Measurements from ENCODE around the gene CD3E.
A peak's percentile ranks its signal among the peaks of the same experiment; 100 is the strongest.

CD3E gene

GRCh38 chr11:118328745-118329144 is 24.2 kb downstream of the CD3E start:
- no peak for DNase-seq

DNA sequence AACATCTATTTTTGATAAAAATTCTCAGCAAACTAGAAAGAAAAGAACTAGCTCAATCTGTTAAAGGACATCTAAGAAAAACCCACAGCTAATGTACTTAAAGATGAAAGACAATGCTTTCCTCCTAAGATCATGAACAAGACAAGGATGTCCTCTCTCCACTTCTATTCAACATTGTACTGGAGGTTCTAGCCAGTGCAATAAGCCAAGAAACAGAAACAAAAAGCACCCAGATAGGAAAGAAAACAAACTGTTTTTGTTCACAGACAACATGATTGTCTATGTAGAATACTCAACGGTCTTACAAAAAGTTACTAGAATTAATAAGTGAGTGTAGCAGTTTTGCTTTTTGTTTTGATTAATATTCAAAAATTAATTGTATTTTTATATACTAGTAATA is 30.2 kb downstream of the CD3E start:
- DNase-seq = no peak

- DNase-seq = no peak
These were observed 34.1 kb downstream of the CD3E start for GRCh38 chr11:118338637-118339061.

DNA sequence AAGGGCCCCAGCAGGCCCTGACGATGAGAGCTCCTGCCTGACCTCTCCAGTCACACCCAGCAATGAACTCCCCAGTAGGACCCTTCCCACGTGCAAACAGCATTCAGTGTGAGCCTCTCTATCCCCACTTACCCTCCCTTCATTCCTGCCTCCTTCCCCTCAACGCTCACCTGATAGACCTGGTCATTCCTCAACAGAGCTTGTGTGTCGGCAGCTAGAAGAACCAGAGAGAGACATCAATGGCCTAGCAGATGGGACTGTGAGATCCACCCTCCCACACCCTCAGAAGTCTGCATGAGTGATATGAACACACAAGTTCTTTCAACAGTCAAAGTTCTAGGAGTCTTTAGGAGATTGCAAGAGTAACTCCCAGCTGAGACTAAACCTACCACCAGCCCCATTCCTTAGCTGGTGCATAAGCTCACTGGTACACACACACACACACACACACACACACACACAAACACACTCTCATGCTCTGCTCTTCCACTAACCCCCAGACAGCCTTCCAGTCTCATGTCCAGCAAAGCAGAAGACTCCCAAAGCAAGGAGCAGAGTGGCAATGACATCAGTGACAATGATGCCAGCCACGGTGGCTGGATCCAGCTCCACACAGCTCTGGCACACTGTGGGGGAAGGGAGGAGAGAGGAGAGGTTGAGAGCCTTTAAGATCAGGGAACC is 34.9 kb downstream of the CD3E start:
- no peak for DNase-seq

GRCh38 chr11:118340449-118340848 is 35.9 kb downstream of the CD3E start:
- no peak for DNase-seq

- no peak for DNase-seq
These were observed 36.7 kb downstream of the CD3E start for GRCh38 chr11:118341261-118341660.

DNA sequence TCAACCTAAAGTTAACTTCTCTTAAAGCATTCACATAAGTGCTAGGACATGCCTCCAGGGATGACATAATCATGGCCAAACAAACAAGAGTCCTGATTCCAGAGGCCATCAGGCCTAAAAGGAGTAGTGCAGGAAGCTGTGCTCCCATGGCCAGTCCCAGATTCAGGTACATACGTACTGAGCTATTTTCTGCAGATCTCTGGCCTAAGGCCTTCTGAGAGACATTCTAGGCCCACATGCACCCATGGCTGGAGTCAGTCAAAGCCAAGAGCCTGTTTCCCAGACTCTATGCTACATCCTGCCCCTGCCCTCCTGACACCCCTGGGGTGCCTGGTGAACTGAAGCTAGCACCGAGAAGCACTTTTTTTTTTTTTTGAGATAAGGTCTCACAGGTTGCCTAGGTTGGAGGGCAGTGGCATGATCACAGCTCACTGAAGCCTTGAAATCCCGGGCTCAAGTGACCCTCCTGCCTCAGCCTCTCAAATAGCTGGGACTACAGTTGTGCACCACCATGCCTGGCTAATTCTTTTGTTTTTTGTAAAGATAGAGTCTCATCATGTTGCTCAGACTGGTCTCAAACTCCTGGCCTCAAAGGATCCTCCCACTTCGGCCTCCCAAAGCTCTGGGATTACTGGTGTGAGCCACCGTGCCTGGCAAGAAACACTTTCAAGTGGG is 37.4 kb downstream of the CD3E start:
- no peak for DNase-seq

DNA sequence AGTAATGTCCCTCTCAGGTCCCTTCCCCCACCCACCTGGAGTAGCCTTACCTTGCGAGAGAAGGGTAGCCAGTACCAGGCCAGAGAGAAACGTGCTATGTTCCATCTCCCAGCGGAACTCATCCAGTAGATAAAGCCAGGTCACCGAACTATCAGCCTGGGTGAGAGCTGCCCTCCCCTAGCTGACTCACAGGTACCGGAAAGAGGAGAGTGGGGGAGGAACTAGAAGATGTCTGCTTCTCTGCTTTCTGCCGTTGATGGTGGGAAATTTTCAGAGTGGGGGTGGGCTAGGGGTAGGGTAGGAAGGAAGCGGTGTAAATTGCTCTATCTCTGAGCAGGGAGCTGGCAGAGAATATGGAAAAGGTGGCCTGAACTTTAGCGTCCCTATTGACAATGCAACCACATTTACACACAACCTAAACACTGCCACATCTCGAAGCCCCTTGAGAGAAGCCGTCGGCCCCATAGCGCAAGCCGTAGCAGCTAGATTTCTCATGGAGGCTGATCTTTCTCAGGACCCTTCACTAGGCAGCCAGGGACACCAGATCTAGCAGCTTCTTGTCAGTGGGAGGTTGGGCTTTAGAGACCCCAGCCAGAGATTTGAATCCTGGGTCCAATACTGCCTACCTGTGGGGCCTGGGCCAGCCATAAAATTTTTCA is 38.1 kb downstream of the CD3E start, which contains the start of gene CD3D:
CD3D (minus strand) TSS at position 203 of the 659 bp plus-strand sequence; CDS start at position 105, 98 bp downstream.
- no peak for DNase-seq

GRCh38 chr11:118343248-118343647 is 38.7 kb downstream of the CD3E start:
- DNase-seq = no peak

- no peak for DNase-seq
These were observed 39.5 kb downstream of the CD3E start, which contains the start of gene CD3G for GRCh38 chr11:118343981-118344515. Gene CD3G, plus strand, starts transcription at chr11:118344344. Its CDS starts 80 bp downstream, at chr11:118344424.

- DNase-seq = no peak
These were observed 44.9 kb downstream of the CD3E start for GRCh38 chr11:118349475-118349874.

GRCh38 chr11:118353084-118353710 is 48.7 kb downstream of the CD3E start:
- no peak for DNase-seq

DNA sequence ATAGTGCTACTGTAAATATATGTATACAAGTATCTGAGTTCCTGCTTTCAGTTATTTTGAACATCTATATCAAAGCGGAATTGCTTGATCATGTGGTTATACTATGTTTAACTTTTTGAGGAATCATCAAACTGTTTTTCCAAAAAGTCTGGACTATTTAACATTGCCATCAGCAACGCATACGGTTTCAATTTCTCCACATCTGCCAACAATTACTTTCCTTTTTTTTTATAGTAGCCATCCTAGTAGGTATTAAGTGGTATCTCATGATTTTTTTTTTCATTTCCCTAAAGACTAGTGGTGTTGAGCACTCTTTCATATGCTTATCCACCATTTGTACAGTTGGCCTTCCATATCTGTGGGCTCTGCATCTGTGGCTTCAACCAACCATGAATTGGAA is 53.5 kb downstream of the CD3E start:
- DNase-seq = no peak

DNA sequence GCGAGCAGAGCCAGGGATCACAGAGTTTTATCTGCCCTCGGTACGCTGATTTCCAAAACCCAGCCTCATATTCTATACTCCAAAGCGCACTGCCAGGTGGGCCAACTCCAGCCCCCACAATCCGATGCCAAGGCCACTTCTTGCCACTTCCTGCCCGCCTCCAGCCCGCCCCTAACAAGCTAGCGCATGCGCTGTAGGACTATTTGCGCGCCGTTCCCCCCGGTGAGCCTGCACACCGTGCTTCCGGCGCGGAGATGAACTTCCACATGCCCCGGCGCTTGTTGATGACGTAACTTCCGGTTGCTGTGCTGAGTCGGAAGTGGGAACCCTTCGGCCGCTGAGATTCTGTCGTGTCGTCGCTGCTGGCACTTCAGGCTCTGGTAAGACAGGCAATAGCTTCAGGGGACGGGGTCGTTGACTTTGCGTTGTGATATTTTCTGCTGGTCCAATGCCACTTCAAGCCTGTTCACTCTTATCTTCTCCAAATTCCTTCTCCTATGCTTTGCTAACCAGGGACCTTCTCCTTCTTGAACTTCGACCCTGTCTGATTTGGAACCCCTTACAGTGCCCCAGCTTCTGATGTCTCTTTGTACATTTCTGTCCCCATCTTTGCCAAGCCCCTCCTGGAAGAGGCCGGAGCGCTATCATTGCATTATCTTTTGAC is 54.9 kb downstream of the CD3E start, which contains the start of gene UBE4A:
UBE4A (plus strand) TSS at position 306 of the 664 bp plus-strand sequence. CDS start 5,481 bp downstream, outside the sequence.
- DNase-seq = peak; percentile 66 to 97 (median 88)

- DNase-seq = peak in 1 of 14 donors; percentile 91
These were observed 60.6 kb downstream of the CD3E start for GRCh38 chr11:118364956-118365615.
